DND-41 (cell line): ENCODE measurements around the gene C16orf78.

ENCODE experiments used
- EZH2 ChIP-seq: IDR thresholded peaks from 3 replicates; pipeline ENCODE4 v1.6.1; 2012; ENCODE audit warnings: borderline replicate concordance, low read depth, mild to moderate bottlenecking, moderate library complexity, low read length, inconsistent platforms; ENCODE audit not compliant: severe bottlenecking
- TF ChIP-seq, protein P1 (sequence below): IDR thresholded peaks from 2 replicates; pipeline ENCODE4 v1.5.1; 2012; ENCODE audit warnings: borderline replicate concordance, low read length, moderate library complexity, mild to moderate bottlenecking; ENCODE audit not compliant: poor library complexity, severe bottlenecking; ENCODE audit errors: extremely low read depth

- TF ChIP-seq, protein P1, sequence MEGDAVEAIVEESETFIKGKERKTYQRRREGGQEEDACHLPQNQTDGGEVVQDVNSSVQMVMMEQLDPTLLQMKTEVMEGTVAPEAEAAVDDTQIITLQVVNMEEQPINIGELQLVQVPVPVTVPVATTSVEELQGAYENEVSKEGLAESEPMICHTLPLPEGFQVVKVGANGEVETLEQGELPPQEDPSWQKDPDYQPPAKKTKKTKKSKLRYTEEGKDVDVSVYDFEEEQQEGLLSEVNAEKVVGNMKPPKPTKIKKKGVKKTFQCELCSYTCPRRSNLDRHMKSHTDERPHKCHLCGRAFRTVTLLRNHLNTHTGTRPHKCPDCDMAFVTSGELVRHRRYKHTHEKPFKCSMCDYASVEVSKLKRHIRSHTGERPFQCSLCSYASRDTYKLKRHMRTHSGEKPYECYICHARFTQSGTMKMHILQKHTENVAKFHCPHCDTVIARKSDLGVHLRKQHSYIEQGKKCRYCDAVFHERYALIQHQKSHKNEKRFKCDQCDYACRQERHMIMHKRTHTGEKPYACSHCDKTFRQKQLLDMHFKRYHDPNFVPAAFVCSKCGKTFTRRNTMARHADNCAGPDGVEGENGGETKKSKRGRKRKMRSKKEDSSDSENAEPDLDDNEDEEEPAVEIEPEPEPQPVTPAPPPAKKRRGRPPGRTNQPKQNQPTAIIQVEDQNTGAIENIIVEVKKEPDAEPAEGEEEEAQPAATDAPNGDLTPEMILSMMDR: no peak
- TF ChIP-seq EZH2: no peak
Observed at GRCh38 chr16:49337814-49338350, 35.7 kb upstream of the C16orf78 start.
